ENCODE results near the gene FBXW5. TPM values are rescaled to one million over a fixed set of nuclear protein-coding genes. Genes with fewer than 3 reads are reported as not detected.

The FBXW5 gene
- total RNA-seq, 1 experiment from 2014 or later, result 118 TPM

- in situ Hi-C loops (cut with HindIII; ENCODE audit: low sequenced_read_pairs), result no loop called here
- no peak for DNase-seq (ENCODE audit: low spot score)
Measured at GRCh38 chr9:136900988-136901515, 43.5 kb downstream of the FBXW5 start.

- in situ Hi-C loops (cut with HindIII; ENCODE audit: low sequenced_read_pairs), result no loop called here
- DNase-seq (ENCODE audit: low spot score), result no peak
Measured at GRCh38 chr9:136900556-136900955, 44.0 kb downstream of the FBXW5 start.

GRCh38 chr9:136899196-136899595, 45.3 kb downstream of the FBXW5 start:
- no peak for DNase-seq (ENCODE audit: low spot score)
- in situ Hi-C loops (cut with HindIII; ENCODE audit: low sequenced_read_pairs), result no loop called here

- DNase-seq (ENCODE audit: low spot score), result no peak
- in situ Hi-C loops (cut with HindIII; ENCODE audit: low sequenced_read_pairs), result no loop called here
Measured at GRCh38 chr9:136898483-136899100, 45.9 kb downstream of the FBXW5 start.

GRCh38 chr9:136896027-136896426, 48.5 kb downstream of the FBXW5 start:
- DNase-seq (ENCODE audit: low spot score), result no peak
- in situ Hi-C loops (cut with HindIII; ENCODE audit: low sequenced_read_pairs), result no loop called here

GRCh38 chr9:136890661-136891060, 53.9 kb downstream of the FBXW5 start:
- in situ Hi-C loops (cut with HindIII; ENCODE audit: low sequenced_read_pairs), result no loop called here
- DNase-seq (ENCODE audit: low spot score), result no peak

Other genes with a start within 250 kb of the FBXW5 start
- 65.0 and 69.9 TPM in 2 replicates for gene DIPK1B, start 232.2 kb downstream of the FBXW5 start, total RNA-seq (2014; rRNA removed; shearing (Covaris generic))
- gene LCN10, start 201.8 kb downstream of the FBXW5 start, total RNA-seq (2014; rRNA removed; shearing (Covaris generic)), result not detected in 2 replicates
- gene LCN6, start 196.2 kb downstream of the FBXW5 start, total RNA-seq (2014; rRNA removed; shearing (Covaris generic)), result not detected in 2 replicates
- not detected in 2 replicates for gene LCN8, start 186.5 kb downstream of the FBXW5 start, total RNA-seq (2014; rRNA removed; shearing (Covaris generic))
- gene LCN15, start 180.2 kb downstream of the FBXW5 start, total RNA-seq (2014; rRNA removed; shearing (Covaris generic)), result not detected in 2 replicates
- gene TMEM141, start 153.4 kb downstream of the FBXW5 start, total RNA-seq (2014; rRNA removed; shearing (Covaris generic)), result 60.8 and 107 TPM in 2 replicates
- gene CCDC183, start 148.4 kb downstream of the FBXW5 start, total RNA-seq (2014; rRNA removed; shearing (Covaris generic)), result not detected in 2 replicates
- 199 and 222 TPM in 2 replicates for gene RABL6, start 136.8 kb downstream of the FBXW5 start, total RNA-seq (2014; rRNA removed; shearing (Covaris generic))
- gene AJM1, start 102.3 kb downstream of the FBXW5 start, total RNA-seq (2014; rRNA removed; shearing (Covaris generic)), result 0.49 and 1.1 TPM in 2 replicates
- 139 and 226 TPM in 2 replicates for gene PHPT1, start 95.3 kb downstream of the FBXW5 start, total RNA-seq (2014; rRNA removed; shearing (Covaris generic))
- gene MAMDC4, start 92.4 kb downstream of the FBXW5 start, total RNA-seq (2014; rRNA removed; shearing (Covaris generic)), result 1.9 TPM in 2 replicates
- gene EDF1, start 78.4 kb downstream of the FBXW5 start, total RNA-seq (2014; rRNA removed; shearing (Covaris generic)), result 308 and 348 TPM in 2 replicates
- 22.6 and 36.3 TPM in 2 replicates for gene TRAF2, start 58.2 kb downstream of the FBXW5 start, total RNA-seq (2014; rRNA removed; shearing (Covaris generic))
- gene C8G, start 505 bp upstream of the FBXW5 start, total RNA-seq (2014; rRNA removed; shearing (Covaris generic)), result 0.92 TPM in 1 of 2 replicates, not detected in the other
- not detected in 2 replicates for gene LCN12, start 7.5 kb upstream of the FBXW5 start, total RNA-seq (2014; rRNA removed; shearing (Covaris generic))
- 4.7 TPM in 1 of 2 replicates, not detected in the other for gene PTGDS, start 32.8 kb upstream of the FBXW5 start, total RNA-seq (2014; rRNA removed; shearing (Covaris generic))
- not detected in 2 replicates for gene LCNL1, start 38.3 kb upstream of the FBXW5 start, total RNA-seq (2014; rRNA removed; shearing (Covaris generic))
- gene PAXX, start 47.7 kb upstream of the FBXW5 start, total RNA-seq (2014; rRNA removed; shearing (Covaris generic)), result 52.2 and 79.6 TPM in 2 replicates
- gene CLIC3, start 51.8 kb upstream of the FBXW5 start, total RNA-seq (2014; rRNA removed; shearing (Covaris generic)), result 2.1 and 6.2 TPM in 2 replicates
- 8.5 and 12.3 TPM in 2 replicates for gene ABCA2, start 83.5 kb upstream of the FBXW5 start, total RNA-seq (2014; rRNA removed; shearing (Covaris generic))
- not detected in 2 replicates for gene FUT7, start 87.3 kb upstream of the FBXW5 start, total RNA-seq (2014; rRNA removed; shearing (Covaris generic))
- gene NPDC1, start 101.4 kb upstream of the FBXW5 start, total RNA-seq (2014; rRNA removed; shearing (Covaris generic)), result 32.0 and 38.4 TPM in 2 replicates
- gene ENTPD2, start 109.3 kb upstream of the FBXW5 start, total RNA-seq (2014; rRNA removed; shearing (Covaris generic)), result not detected in 2 replicates
- 62.9 and 63.5 TPM in 2 replicates for gene SAPCD2, start 125.8 kb upstream of the FBXW5 start, total RNA-seq (2014; rRNA removed; shearing (Covaris generic))
- gene UAP1L1, start 132.8 kb upstream of the FBXW5 start, total RNA-seq (2014; rRNA removed; shearing (Covaris generic)), result 28.9 and 34.7 TPM in 2 replicates
- gene MAN1B1, start 142.2 kb upstream of the FBXW5 start, total RNA-seq (2014; rRNA removed; shearing (Covaris generic)), result 67.0 and 73.9 TPM in 2 replicates
- gene DPP7, start 170.0 kb upstream of the FBXW5 start, total RNA-seq (2014; rRNA removed; shearing (Covaris generic)), result 1.2 and 3.0 TPM in 2 replicates
- gene GRIN1, start 194.4 kb upstream of the FBXW5 start, total RNA-seq (2014; rRNA removed; shearing (Covaris generic)), result not detected in 2 replicates
- 1.3 TPM in 1 of 2 replicates, not detected in the other for gene LRRC26, start 225.3 kb upstream of the FBXW5 start, total RNA-seq (2014; rRNA removed; shearing (Covaris generic))
- not detected in 2 replicates for gene TMEM210, start 227.3 kb upstream of the FBXW5 start, total RNA-seq (2014; rRNA removed; shearing (Covaris generic))
- 58.8 and 63.6 TPM in 2 replicates for gene ANAPC2, start 243.8 kb upstream of the FBXW5 start, total RNA-seq (2014; rRNA removed; shearing (Covaris generic))
- gene SSNA1, start 243.9 kb upstream of the FBXW5 start, total RNA-seq (2014; rRNA removed; shearing (Covaris generic)), result 95.8 and 122 TPM in 2 replicates